SH-SY5Y (cell line): ENCODE measurements around the gene FADS1.

Source experiments
- GATA2 ChIP-seq: IDR thresholded peaks from 2 replicates; pipeline ENCODE4 v1.6.1; 2011; ENCODE audit warnings: mild to moderate bottlenecking, low read depth, low read length
- GATA3 ChIP-seq: IDR thresholded peaks from 2 replicates; pipeline ENCODE4 v1.6.1; 2011; ENCODE audit warnings: low read depth, mild to moderate bottlenecking, low read length, moderate library complexity

DNA sequence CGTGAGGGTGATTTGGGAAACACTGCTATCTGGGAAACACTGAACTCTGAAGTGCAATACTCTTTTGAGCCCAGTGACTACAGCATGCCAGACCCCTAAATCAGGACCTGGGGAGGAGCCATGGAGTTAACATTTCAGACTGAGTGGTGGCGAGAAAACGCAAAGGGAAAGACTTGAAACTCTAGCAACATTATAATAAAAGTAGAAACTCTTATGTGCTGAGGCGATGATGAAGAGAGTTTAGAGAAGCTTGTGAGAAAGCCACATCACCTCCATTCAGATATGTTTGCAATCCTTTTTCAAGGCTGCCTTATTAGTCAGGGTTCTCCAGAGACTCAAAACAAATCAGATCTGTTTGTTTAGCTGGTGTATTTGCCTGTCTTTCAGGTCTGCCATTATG, 22.2 kb downstream of the FADS1 start:
- no peak for TF ChIP-seq GATA3
- no peak for TF ChIP-seq GATA2
